Endodermal cell (in vitro differentiated cells): ENCODE data around the gene PLEKHM2. TPM values are rescaled to one million over a fixed set of nuclear protein-coding genes. Genes with fewer than 3 reads are reported as not detected.

Experiments used
- DNase-seq: peaks from one replicate; pipeline ENCODE4 v3.0.0-alpha.2; 2017
- H3K27ac ChIP-seq: 2 replicates; pipeline ENCODE4 v1.5.1; 2013; ENCODE audit warnings: mild to moderate bottlenecking, low read depth, low read length, moderate library complexity
- H3K27me3 ChIP-seq: 2 replicates; pipeline ENCODE4 v1.6.1; 2013; ENCODE audit warnings: mild to moderate bottlenecking, low read length, moderate library complexity; ENCODE audit not compliant: insufficient read depth, control insufficient read depth, poor library complexity, severe bottlenecking
- H3K36me3 ChIP-seq: 2 replicates; pipeline ENCODE4 v1.7.0; 2013; ENCODE audit warnings: mild to moderate bottlenecking, low read length, moderate library complexity; ENCODE audit not compliant: control insufficient read depth, insufficient read depth
- H3K4me1 ChIP-seq: one replicate; pipeline ENCODE4 v1.7.0; 2013; ENCODE audit warnings: low read length; ENCODE audit not compliant: control insufficient read depth, insufficient read depth
- H3K4me3 ChIP-seq: 2 replicates; pipeline ENCODE4 v1.5.1; 2013; ENCODE audit warnings: mild to moderate bottlenecking, low read length, moderate library complexity
- H3K9ac ChIP-seq: 2 replicates; pipeline ENCODE4 v1.6.1; 2013; ENCODE audit warnings: mild to moderate bottlenecking, low read length, moderate library complexity; ENCODE audit not compliant: poor library complexity, severe bottlenecking; ENCODE audit errors: extremely low read depth
- H3K9me3 ChIP-seq: 2 replicates; pipeline ENCODE4 v1.6.1; 2013; ENCODE audit warnings: mild to moderate bottlenecking, low read length, moderate library complexity; ENCODE audit not compliant: control insufficient read depth
- H3K27ac Mint-ChIP-seq: 2 replicates; pipeline ENCODE4 v1.8.0; 2020; ENCODE audit warnings: mixed read lengths
- H3K27me3 Mint-ChIP-seq: 2 replicates; pipeline ENCODE4 v1.8.0; 2021; ENCODE audit warnings: mild to moderate bottlenecking, mixed read lengths; ENCODE audit not compliant: insufficient read depth
- H3K36me3 Mint-ChIP-seq: 2 replicates; pipeline ENCODE4 v1.8.0; 2020; ENCODE audit warnings: low read depth, mixed read lengths
- H3K4me1 Mint-ChIP-seq: 2 replicates; pipeline ENCODE4 v1.8.0; 2020; ENCODE audit warnings: mixed read lengths
- H3K4me3 Mint-ChIP-seq: 2 replicates; pipeline ENCODE4 v1.8.0; 2020; ENCODE audit warnings: mild to moderate bottlenecking, moderate library complexity, mixed read lengths
- H3K9me3 Mint-ChIP-seq: 2 replicates; pipeline ENCODE4 v1.8.0; 2020; ENCODE audit warnings: mild to moderate bottlenecking, mixed read lengths
- WGBS, 2 experiments: methylation state at CpG; one replicate each; pipeline versions ENCODE4 v1.1.5 to v1.1.7; 2013; ENCODE audit warnings: missing lambda C conversion rate in 2 of 2, mixed read lengths in 1 of 2; ENCODE audit not compliant: insufficient coverage in 1 of 2, insufficient read length in 1 of 2; 5-methylcytosine and 5-hydroxymethylcytosine counted together
- total RNA-seq, 2 donors: library from RNA; stranded (reverse); fragmentation: NEBNext Ultra II Directional in 1 of 2; extraction: Animal tissue kit (Norgen Biotek cat#: 25700) in 1 of 2; gene quantifications; 2 replicates in 1 of 2; 3 replicates in 1 of 2; pipeline ENCODE4 v1.2.1, GENCODE V29; 2021
- TF ChIP-seq, protein P1 (sequence below): fragments of 200-600 bp; sonication (generic); conservative IDR thresholded peaks from 2 replicates; pipeline ENCODE4 v1.5.0; 2021; ENCODE audit warnings: antibody characterized with exemption, mild to moderate bottlenecking

PLEKHM2 gene
- total RNA-seq, 2 donors from 2014 or later: 46.9 to 50.4 TPM

DNA sequence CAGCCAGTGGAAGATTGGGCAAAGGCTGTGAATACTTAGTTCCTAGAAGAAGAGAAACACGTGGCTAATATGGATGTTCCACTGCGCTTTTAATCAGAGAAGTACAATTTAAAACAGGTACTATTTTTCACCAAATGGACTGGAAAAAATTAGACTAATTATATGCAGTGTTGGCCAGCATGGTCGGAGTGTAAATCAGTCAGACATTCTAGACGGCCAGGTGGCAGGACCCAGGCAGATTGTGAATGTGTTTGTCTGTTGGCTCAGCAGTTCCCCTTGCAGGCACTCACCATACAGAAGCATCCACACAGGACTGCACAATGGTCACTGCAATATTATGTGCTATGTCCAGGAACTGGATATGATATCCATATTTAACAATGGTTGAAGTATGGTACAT, 28.0 kb downstream of the PLEKHM2 start:
- no peaks in the 10 kb centered on the region for H3K27me3 Mint-ChIP-seq
- peaks cover 4% of the 10 kb centered on the region for H3K9me3 Mint-ChIP-seq
- H3K4me1 ChIP-seq: no peaks in the 10 kb centered on the region
- no peak for DNase-seq
- H3K9ac ChIP-seq: no peak overlapping the region
- no peak overlapping the region for H3K27ac Mint-ChIP-seq
- no peak overlapping the region for H3K4me3 Mint-ChIP-seq
- WGBS, 2 experiments: 95 to 100% methylated on average over 3 to 4 of the region's 4 CpGs
- TF ChIP-seq, protein P1, sequence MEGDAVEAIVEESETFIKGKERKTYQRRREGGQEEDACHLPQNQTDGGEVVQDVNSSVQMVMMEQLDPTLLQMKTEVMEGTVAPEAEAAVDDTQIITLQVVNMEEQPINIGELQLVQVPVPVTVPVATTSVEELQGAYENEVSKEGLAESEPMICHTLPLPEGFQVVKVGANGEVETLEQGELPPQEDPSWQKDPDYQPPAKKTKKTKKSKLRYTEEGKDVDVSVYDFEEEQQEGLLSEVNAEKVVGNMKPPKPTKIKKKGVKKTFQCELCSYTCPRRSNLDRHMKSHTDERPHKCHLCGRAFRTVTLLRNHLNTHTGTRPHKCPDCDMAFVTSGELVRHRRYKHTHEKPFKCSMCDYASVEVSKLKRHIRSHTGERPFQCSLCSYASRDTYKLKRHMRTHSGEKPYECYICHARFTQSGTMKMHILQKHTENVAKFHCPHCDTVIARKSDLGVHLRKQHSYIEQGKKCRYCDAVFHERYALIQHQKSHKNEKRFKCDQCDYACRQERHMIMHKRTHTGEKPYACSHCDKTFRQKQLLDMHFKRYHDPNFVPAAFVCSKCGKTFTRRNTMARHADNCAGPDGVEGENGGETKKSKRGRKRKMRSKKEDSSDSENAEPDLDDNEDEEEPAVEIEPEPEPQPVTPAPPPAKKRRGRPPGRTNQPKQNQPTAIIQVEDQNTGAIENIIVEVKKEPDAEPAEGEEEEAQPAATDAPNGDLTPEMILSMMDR: no peak
- no peak overlapping the region for H3K27ac ChIP-seq
- H3K9me3 ChIP-seq: no peaks in the 10 kb centered on the region
- no peaks in the 10 kb centered on the region for H3K4me1 Mint-ChIP-seq
- peaks cover 22% of the 10 kb centered on the region for H3K36me3 Mint-ChIP-seq
- H3K4me3 ChIP-seq: no peak overlapping the region
- no peaks in the 10 kb centered on the region for H3K27me3 ChIP-seq
- H3K36me3 ChIP-seq: peaks cover 19% of the 10 kb centered on the region

DNA sequence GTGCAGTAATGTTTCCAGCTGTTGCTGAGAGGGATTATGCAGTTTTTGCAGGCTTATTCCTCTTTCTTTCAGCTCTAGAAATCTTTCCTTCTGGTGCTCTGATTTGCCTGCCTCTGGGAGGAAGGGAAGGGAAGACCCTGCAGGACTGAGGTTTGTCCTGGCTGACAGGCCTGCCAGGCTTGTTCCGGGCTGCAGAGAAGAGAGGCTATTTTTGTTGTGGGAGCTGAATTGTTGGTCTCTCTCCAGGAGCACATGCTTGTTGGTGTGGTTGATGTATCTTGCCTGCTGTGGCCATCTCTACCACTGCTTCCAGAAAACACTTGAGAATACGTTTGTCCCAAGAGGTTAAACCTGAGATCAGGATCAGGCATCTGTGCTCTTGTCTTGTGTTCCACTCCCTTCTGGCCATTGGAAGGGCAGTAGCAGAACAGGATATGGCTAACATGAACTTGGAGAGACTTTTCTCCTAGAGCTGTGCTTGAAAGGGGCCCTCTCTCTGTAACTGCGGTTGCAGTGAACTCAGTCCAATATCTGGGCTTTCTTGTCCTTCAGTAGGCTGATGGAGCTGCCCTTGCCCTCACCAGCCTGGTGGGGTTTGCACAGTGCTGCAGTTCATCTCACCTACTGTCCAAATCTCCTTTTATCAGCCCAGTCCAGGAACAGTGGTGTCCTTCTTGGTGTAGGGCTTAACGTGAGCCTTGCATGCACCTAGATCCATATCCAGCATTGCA, 30.5 kb downstream of the PLEKHM2 start:
- no peaks in the 10 kb centered on the region for H3K27me3 Mint-ChIP-seq
- H3K27ac Mint-ChIP-seq: peak overlapping the region; percentile 23
- no peak for DNase-seq
- Histone ChIP-seq H3K4me3 (no peak overlapping the region), H3K9me3 (no peaks in the 10 kb centered on the region), H3K9ac (no peak overlapping the region), H3K27me3 (no peaks in the 10 kb centered on the region), H3K36me3 (peaks cover 36% of the 10 kb centered on the region), H3K27ac (no peak overlapping the region), H3K4me1 (no peaks in the 10 kb centered on the region)
- TF ChIP-seq, protein P1: no peak
- 95 to 100% methylated on average over 3 to 4 of the region's 4 CpGs for WGBS, 2 experiments
- peaks cover 35% of the 10 kb centered on the region for H3K36me3 Mint-ChIP-seq
- no peaks in the 10 kb centered on the region for H3K4me1 Mint-ChIP-seq
- H3K9me3 Mint-ChIP-seq: peaks cover 4% of the 10 kb centered on the region
- H3K4me3 Mint-ChIP-seq: no peak overlapping the region

DNA sequence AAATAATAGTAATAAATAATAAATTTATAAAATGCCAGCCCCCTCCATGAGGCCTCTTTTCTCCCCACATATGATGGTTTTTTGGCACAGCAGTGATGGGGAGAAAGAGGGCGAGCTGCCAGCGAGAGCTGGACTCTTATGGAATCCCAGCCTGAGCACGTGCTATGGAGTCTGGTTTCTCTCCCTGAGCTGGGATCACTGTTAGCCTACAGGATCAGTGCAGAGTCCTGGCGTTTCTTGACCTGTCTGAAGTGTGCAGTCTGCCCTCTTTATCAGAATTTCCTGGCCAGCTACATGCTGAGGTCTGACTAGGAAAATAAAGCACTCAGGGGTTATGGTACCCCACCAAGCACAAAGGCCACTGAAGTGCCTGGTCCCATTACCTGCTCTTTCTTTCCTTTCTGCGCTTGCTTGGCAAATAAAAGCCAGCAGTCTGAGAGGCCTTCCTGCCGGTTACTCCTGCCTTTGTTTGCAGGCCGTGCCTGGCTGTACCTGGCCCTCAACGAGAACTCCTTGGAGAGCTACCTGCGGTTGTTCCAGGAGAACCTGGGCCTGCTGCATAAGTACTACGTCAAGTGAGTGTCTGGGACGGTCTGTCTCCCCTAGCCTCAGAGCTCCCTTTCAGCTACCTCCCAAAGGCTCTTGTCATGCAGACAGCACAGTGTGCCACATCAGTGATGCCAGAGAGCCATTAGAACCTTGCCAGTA, 33.5 kb downstream of the PLEKHM2 start:
- no peak overlapping the region for H3K9ac ChIP-seq
- Mint-ChIP-seq H3K4me3 (no peak overlapping the region), H3K27me3 (no peaks in the 10 kb centered on the region), H3K4me1 (no peaks in the 10 kb centered on the region), H3K27ac (peak overlapping the region; percentile 20), H3K9me3 (peaks cover 4% of the 10 kb centered on the region), H3K36me3 (peaks cover 49% of the 10 kb centered on the region)
- no peaks in the 10 kb centered on the region for H3K27me3 ChIP-seq
- H3K4me1 ChIP-seq: no peaks in the 10 kb centered on the region
- H3K27ac ChIP-seq: no peak overlapping the region
- TF ChIP-seq, protein P1: no peak
- DNase-seq: no peak
- no peaks in the 10 kb centered on the region for H3K9me3 ChIP-seq
- 92 to 98% methylated on average over 10 to 11 of the region's 11 CpGs for WGBS, 2 experiments
- peaks cover 46% of the 10 kb centered on the region for H3K36me3 ChIP-seq
- no peak overlapping the region for H3K4me3 ChIP-seq
